ENCODE measurements around the gene STK25.

The STK25 gene

GRCh38 chr2:241492174-241492565 lies 16.2 kb downstream of the STK25 start:
- no peak for DNase-seq

DNA sequence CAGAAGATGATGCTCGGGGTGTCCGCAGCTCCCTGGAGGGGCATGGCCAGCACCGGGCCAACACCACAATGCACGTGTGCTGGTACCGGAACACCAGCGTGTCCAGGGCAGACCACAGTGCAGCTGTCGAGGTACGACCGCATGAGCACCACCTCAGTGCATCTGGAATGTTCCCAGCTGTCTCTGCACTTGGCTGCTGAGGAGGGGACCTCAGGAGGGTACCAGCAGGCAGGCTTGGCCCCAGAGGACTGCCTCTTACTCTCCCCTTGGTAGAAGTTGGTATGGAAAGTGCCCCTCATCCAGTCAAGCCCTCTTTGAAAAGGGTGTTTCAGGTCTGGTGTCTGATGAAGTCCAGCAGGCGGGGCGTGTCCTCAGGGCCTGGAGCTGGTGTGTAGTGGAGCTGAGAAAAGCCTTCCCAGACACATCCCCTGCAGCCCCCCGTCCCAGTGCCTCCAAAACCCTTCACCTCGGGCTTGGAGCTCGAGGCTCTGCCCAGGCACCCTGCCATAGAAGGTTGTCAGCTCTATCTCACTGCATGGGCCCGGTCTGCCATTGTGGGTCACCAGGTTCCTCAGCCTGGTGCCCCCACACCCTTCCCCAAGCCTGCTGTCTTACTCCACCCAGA lies 16.7 kb downstream of the STK25 start:
- DNase-seq = no peak

DNA sequence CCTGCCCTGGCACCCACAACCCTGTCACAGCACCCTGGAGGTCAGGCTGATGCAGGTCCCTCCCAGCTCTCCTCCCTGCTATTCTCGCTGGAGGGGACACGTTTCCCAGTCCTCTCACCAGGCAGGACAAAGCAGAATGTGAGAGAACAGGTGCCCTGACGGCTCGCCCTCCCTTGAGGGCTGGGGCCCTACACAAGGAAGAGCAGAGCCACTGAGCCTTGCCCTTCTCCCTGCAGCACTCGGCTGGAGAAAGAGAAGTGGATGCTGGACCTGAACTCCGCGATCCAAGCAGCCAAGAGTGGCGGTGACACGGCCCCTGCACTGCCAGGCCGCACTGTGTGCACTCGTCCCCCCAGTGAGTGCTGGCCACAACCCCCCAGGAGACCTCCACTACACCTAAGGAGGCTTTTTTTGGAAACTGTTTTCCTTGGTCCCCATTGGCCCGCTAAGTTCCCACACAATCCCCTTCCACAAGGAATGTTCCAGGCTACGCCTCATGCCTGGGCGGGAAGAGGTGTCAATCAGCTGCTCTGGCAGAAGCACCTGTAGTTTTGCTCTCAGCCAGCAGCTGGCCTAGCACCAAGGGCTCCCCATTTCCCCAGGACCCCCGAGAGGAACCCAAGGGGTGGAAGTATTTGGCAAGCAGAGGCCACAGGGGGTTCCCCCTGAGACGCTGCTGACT lies 17.4 kb downstream of the STK25 start:
- DNase-seq = no peak

GRCh38 chr2:241489733-241490680 lies 18.4 kb downstream of the STK25 start:
- DNase-seq = no peak

GRCh38 chr2:241489088-241489487 lies 19.3 kb downstream of the STK25 start:
- DNase-seq = no peak

GRCh38 chr2:241485172-241485911 lies 23.0 kb downstream of the STK25 start:
- no peak for DNase-seq

DNA sequence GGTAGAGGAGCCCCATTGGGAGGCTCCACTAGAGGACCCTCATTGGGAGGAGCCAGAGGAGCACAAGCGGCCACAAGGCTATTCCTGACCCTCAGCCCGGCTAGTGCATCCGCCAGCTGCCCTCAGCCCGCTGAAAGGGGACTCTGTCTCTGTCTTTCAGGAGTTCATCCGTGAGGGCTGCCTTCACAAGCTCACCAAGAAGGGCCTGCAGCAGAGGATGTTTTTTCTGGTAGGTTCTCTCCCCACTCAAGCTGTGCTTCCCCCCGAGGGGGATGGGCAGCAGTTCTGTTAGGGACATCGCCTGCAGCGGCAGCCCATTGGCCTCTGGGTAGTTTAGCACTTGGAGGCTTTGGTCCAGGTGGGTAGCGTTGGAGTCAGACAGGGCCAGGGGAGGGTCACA lies 25.1 kb downstream of the STK25 start:
- DNase-seq = no peak

DNA sequence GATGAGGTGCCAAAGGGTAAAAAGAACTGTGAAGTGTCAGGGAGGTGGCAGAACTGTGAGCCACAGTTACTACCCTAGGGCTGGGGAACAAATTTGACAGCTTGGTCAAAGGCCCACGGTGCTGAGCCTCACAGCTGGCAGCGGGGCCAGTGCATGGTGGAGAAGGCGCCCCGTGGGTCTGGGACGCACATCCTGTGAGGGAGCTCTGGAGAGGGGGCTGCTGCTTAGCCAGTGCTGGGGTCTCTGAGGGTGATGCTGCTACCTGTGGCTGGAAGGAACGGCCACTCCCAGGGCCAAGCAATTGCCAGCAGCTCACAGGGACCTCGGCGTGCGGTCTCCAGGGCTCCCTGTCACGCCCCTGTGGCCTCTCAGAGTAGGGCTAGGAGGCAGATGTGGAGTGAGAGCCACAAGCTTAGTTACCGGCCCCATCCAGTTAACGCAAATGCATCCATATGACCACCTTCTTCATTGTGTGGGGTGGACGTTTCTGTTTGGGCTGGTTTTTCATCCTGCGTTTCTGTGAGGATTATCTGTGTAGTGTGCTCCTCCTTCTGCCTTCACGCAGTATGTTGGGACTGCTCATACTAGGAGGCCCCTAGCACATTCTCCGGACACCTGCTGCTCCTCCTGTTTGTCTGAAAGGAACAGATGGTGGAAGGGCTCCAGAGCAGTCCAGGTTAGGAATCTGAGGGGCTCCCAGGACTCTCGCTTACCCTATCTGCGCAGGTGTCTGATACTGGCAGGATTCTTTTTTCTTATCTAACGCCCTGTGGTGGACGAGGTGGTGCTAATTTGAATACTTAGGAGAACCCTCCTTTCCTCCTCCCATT lies 26.0 kb downstream of the STK25 start:
- DNase-seq = no peak

DNA sequence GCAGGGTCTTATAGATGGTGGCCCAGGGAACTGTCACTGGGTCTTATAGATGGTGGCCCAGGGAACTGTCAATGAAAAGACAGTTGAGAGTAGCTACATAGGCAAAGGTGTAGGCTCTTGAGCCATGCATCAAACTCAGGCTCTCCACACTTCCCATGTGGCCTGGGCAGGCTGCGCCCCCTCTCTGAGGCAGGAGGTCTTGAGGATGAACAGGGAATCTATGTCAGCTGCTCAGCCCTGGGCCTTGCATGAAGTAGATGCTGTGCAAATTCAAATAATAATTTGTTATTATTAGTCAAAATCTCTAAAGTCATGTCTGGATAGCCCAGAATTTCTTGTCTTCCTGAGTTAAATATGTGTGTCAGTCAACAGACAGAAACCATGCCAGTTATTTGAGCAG lies 26.7 kb downstream of the STK25 start:
- DNase-seq = no peak

DNA sequence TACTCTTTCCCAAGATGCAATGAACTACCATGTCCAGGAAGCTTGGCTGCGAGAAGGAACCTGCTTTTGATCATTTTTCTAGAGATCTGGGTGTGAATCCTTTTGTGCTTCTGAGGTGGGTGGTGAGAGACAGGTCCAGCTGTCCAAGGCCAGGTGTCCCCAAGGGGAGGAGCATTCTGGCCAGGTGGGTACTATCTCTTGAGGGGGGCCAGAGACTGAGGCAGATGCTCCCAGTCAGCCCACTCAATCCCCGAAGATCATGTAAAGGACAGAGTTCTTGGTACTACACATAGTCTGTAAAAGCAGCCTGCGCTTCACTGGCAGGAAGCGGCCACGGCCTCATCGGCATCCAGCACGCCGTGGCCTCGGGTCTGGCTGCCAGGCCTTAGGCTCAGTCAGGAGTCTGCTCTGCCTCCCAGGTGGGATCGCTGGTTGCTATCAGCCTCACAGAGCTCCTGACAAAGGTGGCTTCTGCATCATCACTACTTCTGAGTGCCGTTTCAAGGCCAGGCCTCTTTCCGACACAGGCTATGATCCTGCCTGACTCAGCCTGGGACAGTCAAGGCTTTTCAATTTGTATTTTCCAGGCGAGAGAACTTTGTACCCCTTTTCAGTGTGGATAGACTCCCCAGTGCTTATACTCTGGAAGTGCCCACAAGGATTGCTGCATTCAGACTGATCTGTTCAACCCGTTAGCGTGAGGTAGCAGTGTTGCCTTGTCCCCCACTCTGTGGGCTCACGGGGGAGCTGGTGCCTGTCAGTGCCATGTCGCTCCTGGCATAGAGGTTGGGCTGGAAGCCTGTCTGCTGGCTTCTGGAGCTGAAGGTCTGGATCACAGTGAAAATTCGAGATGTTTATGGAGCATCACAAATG lies 29.1 kb downstream of the STK25 start:
- DNase-seq = no peak

DNA sequence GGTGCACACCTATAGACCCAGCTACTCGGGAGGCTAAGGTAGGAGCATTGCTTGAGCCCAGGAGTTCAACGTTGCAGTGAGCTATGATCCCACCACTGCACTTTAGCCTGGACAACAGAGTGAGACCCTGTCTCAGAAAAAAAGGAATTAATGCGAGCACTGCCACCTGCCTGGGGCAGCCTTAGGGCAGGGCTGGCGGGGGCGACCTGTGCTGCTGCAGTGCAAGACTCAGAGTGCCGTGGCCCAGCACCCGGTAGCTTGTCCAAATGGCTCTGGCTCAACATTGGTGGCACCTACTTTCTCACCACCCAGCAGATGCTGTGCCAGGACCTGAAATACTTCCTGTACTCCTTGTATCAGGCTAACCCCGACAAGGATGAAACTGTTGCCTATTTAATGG lies 30.2 kb downstream of the STK25 start:
- no peak for DNase-seq

GRCh38 chr2:241475267-241475666 lies 33.1 kb downstream of the STK25 start:
- no peak for DNase-seq

- DNase-seq = no peak
Observed at GRCh38 chr2:241473399-241473798, 35.0 kb downstream of the STK25 start.

DNA sequence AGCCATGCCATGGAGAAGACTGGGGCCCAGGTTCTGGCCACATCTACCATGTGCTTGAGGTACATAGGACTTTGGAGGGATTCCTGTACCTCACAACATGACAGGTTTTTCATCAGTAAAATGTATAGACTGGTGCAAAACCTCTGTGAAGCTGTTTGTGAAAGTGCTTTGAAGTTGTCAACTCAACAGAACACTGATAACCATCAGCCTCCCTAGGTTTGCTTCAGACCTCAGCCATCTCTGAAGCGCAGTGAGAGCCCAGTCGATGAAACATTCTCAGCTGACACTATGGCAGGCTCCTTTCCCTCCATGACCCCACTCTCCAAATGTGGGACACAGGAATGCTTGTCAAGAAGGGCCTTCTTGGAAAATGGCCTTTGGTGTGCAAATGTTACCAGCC lies 38.6 kb downstream of the STK25 start:
- DNase-seq = no peak

DNA sequence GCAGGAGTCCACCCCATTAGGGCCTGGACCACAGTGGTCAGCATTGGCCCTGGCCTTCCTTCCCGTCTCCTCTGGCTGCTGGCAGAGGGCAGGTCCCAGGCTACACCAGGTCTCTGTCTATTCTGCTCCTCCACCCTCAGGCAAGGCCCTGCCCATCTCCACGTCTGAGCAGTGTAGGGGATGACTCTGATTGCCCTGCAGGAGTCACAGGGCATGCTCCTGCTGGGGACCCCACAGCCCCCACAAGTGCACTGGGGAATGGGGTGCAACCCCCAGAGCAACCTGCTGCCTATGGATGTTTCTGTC lies 40.0 kb downstream of the STK25 start:
- no peak for DNase-seq

- no peak for DNase-seq
Observed at GRCh38 chr2:241467777-241468475, 40.5 kb downstream of the STK25 start.

DNA sequence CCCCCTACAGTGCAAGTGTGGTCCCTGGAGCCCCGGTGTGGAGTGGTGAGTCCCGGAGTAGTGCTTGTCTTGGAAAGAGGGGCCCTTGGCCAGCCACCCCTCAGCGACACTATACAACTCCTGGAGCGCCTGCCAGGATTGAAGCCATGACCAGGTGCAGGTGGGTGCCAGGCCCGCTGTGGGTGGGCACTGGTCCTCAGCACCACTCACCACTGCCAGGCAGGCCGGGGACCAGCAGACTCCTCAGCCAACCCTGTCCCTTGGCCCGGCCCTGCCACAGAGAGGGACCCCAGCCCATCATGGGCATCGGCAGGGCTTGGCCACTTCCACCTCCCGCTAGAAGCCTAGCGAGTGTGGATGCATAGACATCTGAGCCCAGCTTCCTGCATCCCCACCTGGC lies 42.2 kb downstream of the STK25 start:
- no peak for DNase-seq

- no peak for DNase-seq
Observed at GRCh38 chr2:241465543-241465942, 42.8 kb downstream of the STK25 start.

- no peak for DNase-seq
Observed at GRCh38 chr2:241463276-241464135, 44.9 kb downstream of the STK25 start.
